ENCODE data around the gene PHB1. TPM values are rescaled to one million over a fixed set of nuclear protein-coding genes. Genes with fewer than 3 reads are reported as not detected.

Gene PHB1
- total and polyA plus RNA-seq, 5 donors from 2014 or later, result 47.8 to 160 (median 137) TPM

DNA sequence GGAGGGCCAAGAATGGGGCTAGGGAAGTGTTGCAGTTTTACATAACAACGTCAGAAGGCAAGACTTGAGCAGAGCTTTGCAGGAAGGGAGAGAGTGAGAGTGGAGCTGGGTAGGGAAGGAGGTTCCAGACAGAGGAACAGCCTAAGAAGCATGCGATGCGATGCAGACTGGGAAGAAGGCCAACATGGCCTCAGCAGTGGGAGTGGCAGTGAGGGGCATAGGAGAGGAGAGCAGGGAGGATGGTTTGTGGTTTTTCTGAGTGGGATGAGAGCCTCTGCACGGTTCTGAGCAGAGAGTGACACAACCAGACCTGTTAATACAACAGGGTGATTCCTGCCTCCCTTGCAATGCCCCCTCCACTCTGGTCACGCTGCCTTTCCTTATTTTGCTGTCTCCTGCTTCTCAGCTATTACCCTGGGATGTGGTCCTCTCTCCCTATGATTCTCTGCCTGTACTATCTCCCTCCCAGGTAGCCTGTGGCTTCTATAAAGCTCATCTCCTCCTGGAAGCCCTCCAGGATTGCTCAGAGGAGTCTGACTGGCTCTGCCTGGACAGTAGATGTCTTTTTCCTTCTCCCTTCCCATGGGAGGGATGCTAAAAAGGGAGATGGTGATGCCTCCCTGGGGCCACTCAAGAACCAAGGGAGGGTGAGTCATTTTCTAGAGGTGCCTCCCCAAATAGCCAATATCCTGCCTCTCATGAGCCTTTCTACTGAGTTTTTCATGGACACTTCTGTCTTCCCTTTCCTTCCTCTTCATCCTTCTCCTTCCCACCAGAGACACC, 41.7 kb upstream of the PHB1 start:
- Mint-ChIP-seq H3K27me3 (peaks cover 43% of the 10 kb centered on the region), H3K4me1 (peaks cover 0 to 5% (median 2%) of the 10 kb centered on the region in 4 donors), H3K36me3 (no peaks in the 10 kb centered on the region), H3K4me3 (no peak overlapping the region), H3K9me3 (peaks cover 0 to 2% (median 0%) of the 10 kb centered on the region in 7 donors), H3K27ac (no peak overlapping the region)
- H3K27ac ChIP-seq (ENCODE audit: insufficient read depth, low read length, poor library complexity, severe bottlenecking), result no peak overlapping the region
- H3K36me3 ChIP-seq (ENCODE audit: control insufficient read depth, insufficient read depth, low read length), result no peaks in the 10 kb centered on the region
- peaks cover 3% of the 10 kb centered on the region for H3K4me1 ChIP-seq (ENCODE audit: control insufficient read depth, insufficient read depth, low read length, poor library complexity, severe bottlenecking)
- no peaks in the 10 kb centered on the region for H3K9me3 ChIP-seq (ENCODE audit: control insufficient read depth in 2 of 2, low read length in 2 of 2)
- ATAC-seq (ENCODE audit: low read depth in 2 of 2) (no peak), DNase-seq (no peak)
- no peak overlapping the region for H3K4me3 ChIP-seq (ENCODE audit: low read depth, low read length)
- peaks cover 12% of the 10 kb centered on the region for H3K27me3 ChIP-seq (ENCODE audit: control insufficient read depth, insufficient read depth, low read length)

DNA sequence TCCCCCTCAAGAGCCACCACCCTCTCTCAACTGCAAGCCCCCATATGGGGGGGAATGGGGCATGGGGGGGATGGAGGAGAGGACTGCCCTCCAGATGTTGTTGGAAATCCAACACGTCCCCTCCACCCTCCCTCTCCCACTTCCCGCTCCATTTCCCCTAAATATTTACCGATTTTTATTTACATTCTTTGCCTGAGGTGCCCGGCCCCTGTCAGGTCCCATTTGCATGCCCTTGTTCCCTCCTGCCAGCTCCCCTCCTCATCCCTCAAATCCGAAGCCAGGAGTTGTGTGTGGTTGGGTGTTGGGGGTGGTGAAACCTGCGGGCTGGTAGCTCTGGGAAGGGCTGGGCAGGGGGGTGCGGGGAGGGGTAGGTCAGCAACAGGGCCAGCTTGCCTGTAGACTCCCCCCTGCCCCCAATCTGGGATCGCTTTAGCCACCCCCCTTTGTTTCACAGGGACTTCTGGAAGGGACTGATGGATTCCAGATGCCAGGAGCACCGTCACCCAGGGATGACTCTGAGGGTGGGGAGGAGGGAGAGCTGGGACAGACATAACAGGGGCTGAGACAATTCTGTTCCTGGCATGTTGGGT, 40.7 kb upstream of the PHB1 start:
- H3K4me1 Mint-ChIP-seq, result peaks cover 0 to 7% (median 3%) of the 10 kb centered on the region in 4 donors

DNA sequence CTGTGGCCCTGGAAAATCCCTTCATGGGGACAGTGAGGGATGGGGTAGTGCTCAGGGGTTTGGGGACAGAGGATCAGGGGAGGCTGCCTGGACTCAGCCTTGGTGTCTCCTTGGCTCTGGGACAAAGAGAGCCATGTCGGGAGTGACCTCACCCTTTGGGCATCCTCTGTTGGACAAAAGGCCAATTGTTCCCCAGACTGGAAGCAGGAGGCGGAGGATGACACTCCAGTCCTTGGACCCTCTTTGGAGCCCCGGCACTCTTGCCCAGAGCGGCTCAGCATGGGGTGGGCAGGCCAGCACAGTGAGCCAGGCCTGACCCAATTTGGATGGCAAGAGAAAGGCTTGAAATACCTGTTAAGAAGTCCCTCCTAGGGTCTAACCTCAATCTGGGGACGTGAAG, 39.4 kb upstream of the PHB1 start:
- peaks cover 3% of the 10 kb centered on the region for H3K4me1 ChIP-seq (ENCODE audit: control insufficient read depth, insufficient read depth, low read length, poor library complexity, severe bottlenecking)
- peaks cover 6% of the 10 kb centered on the region for H3K27me3 ChIP-seq (ENCODE audit: control insufficient read depth, insufficient read depth, low read length)
- peaks cover 0 to 2% (median 0%) of the 10 kb centered on the region in 7 donors for H3K9me3 Mint-ChIP-seq
- H3K36me3 Mint-ChIP-seq, result no peaks in the 10 kb centered on the region
- DNase-seq (no peak), ATAC-seq (ENCODE audit: low read depth in 2 of 2) (no peak)
- no peaks in the 10 kb centered on the region for H3K9me3 ChIP-seq (ENCODE audit: control insufficient read depth in 2 of 2, low read length in 2 of 2)
- no peaks in the 10 kb centered on the region for H3K36me3 ChIP-seq (ENCODE audit: control insufficient read depth, insufficient read depth, low read length)
- H3K27me3 Mint-ChIP-seq, result peaks cover 31% of the 10 kb centered on the region
- no peak overlapping the region for H3K4me3 ChIP-seq (ENCODE audit: low read depth, low read length)
- peaks cover 0 to 9% (median 4%) of the 10 kb centered on the region in 4 donors for H3K4me1 Mint-ChIP-seq
- H3K27ac Mint-ChIP-seq, result no peak overlapping the region
- H3K4me3 Mint-ChIP-seq, result no peak overlapping the region
- no peak overlapping the region for H3K27ac ChIP-seq (ENCODE audit: insufficient read depth, low read length, poor library complexity, severe bottlenecking)

More for the DNA sequence above, 40.7 kb upstream of the PHB1 start:
- Histone ChIP-seq H3K36me3 (ENCODE audit: control insufficient read depth, insufficient read depth, low read length) (no peaks in the 10 kb centered on the region), H3K27ac (ENCODE audit: insufficient read depth, low read length, poor library complexity, severe bottlenecking) (no peak overlapping the region), H3K4me1 (ENCODE audit: control insufficient read depth, insufficient read depth, low read length, poor library complexity, severe bottlenecking) (peaks cover 3% of the 10 kb centered on the region), H3K27me3 (ENCODE audit: control insufficient read depth, insufficient read depth, low read length) (peaks cover 7% of the 10 kb centered on the region), H3K9me3 (ENCODE audit: control insufficient read depth in 2 of 2, low read length in 2 of 2) (no peaks in the 10 kb centered on the region), H3K4me3 (ENCODE audit: low read depth, low read length) (no peak overlapping the region)
- Mint-ChIP-seq H3K36me3 (no peaks in the 10 kb centered on the region), H3K4me3 (no peak overlapping the region), H3K27me3 (peaks cover 43% of the 10 kb centered on the region), H3K9me3 (peaks cover 0 to 2% (median 0%) of the 10 kb centered on the region in 7 donors), H3K27ac (no peak overlapping the region)
- DNase-seq, result no peak
- no peak for ATAC-seq (ENCODE audit: low read depth in 2 of 2)

DNA sequence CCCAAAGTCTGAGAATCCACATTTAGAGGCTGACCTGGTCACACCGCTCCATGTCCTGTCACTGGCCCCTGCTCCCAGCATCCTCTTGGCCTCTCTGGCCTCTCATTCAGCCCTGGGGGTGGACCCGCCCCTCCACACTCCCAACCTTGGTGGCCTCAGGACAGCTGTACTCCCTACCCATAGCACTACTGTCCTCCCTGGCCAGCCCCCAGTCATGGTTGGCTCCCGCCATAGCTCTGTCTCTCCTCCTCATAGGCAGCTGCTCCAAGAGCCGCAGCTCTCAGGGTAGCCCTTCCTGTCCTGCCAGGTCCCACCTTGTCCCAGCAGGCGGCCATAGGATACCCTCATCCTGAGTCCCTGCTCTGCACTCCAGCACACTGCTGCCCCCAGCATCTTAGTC, 38.0 kb upstream of the PHB1 start:
- no peak for DNase-seq
- Mint-ChIP-seq H3K9me3 (peaks cover 0 to 2% (median 0%) of the 10 kb centered on the region in 7 donors), H3K4me1 (peaks cover 0 to 9% (median 2%) of the 10 kb centered on the region in 4 donors), H3K27me3 (peaks cover 29% of the 10 kb centered on the region), H3K36me3 (no peaks in the 10 kb centered on the region), H3K27ac (no peak overlapping the region), H3K4me3 (no peak overlapping the region)
- Histone ChIP-seq H3K9me3 (ENCODE audit: control insufficient read depth in 2 of 2, low read length in 2 of 2) (no peaks in the 10 kb centered on the region), H3K4me3 (ENCODE audit: low read depth, low read length) (no peak overlapping the region), H3K27ac (ENCODE audit: insufficient read depth, low read length, poor library complexity, severe bottlenecking) (no peak overlapping the region), H3K4me1 (ENCODE audit: control insufficient read depth, insufficient read depth, low read length, poor library complexity, severe bottlenecking) (peaks cover 3% of the 10 kb centered on the region), H3K27me3 (ENCODE audit: control insufficient read depth, insufficient read depth, low read length) (peaks cover 2% of the 10 kb centered on the region), H3K36me3 (ENCODE audit: control insufficient read depth, insufficient read depth, low read length) (no peaks in the 10 kb centered on the region)
- ATAC-seq (ENCODE audit: low read depth in 2 of 2), result no peak

DNA sequence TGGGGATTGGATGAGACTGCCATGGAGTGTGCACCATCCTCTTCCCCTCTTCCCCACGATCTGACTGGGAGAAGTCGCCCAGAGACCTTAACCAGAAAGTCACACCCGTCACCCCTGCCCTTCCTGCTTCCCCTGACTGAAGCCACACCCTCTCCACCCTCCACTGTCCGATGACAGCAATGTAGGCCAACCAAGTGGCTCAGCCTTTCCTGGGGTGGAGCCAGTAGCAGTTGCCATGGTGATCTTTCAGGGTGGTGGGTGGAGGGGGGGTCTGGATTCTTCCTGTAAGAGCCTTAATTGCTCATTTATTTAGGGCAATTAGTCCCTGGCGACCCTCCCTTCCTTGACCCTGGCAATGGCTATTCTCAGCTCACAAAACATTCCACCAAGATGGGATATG, 37.5 kb upstream of the PHB1 start:
- DNase-seq (peak in 1 of 3 donors; percentile 50), ATAC-seq (ENCODE audit: low read depth in 2 of 2) (no peak)
- H3K36me3 Mint-ChIP-seq, result no peaks in the 10 kb centered on the region
- H3K4me1 Mint-ChIP-seq, result peaks cover 0 to 9% (median 2%) of the 10 kb centered on the region in 4 donors
- no peak overlapping the region for H3K27ac Mint-ChIP-seq
- Histone ChIP-seq H3K36me3 (ENCODE audit: control insufficient read depth, insufficient read depth, low read length) (no peaks in the 10 kb centered on the region), H3K4me3 (ENCODE audit: low read depth, low read length) (no peak overlapping the region), H3K27ac (ENCODE audit: insufficient read depth, low read length, poor library complexity, severe bottlenecking) (no peak overlapping the region), H3K4me1 (ENCODE audit: control insufficient read depth, insufficient read depth, low read length, poor library complexity, severe bottlenecking) (peaks cover 3% of the 10 kb centered on the region), H3K27me3 (ENCODE audit: control insufficient read depth, insufficient read depth, low read length) (peaks cover 2% of the 10 kb centered on the region), H3K9me3 (ENCODE audit: control insufficient read depth in 2 of 2, low read length in 2 of 2) (no peaks in the 10 kb centered on the region)
- no peak overlapping the region for H3K4me3 Mint-ChIP-seq
- H3K9me3 Mint-ChIP-seq, result peaks cover 0 to 2% (median 0%) of the 10 kb centered on the region in 7 donors
- peaks cover 26% of the 10 kb centered on the region for H3K27me3 Mint-ChIP-seq

DNA sequence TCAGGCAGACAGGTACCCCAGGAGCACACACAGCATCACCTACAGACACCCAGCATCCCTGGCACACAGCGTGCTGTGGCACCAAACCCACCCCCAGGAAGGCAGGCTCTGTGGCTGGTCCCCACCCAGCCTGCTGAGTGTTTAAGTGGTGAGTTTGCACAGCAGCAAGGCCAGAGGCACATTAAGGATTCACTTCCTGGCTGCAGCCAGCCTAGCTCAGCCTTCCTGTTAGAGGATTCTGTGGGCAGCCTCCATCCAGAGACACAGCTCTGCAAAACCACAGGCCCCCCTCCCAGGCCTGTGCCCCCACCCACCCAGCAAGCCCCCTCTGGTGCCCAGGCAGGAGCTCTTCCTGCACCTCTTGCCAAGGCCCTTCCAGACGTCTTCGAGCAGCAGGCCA, 36.1 kb upstream of the PHB1 start:
- no peak for ATAC-seq (ENCODE audit: low read depth in 2 of 2)
- H3K4me1 Mint-ChIP-seq, result peaks cover 0 to 9% (median 2%) of the 10 kb centered on the region in 4 donors
- peaks cover 3% of the 10 kb centered on the region for H3K4me1 ChIP-seq (ENCODE audit: control insufficient read depth, insufficient read depth, low read length, poor library complexity, severe bottlenecking)
- no peaks in the 10 kb centered on the region for H3K27me3 ChIP-seq (ENCODE audit: control insufficient read depth, insufficient read depth, low read length)
- no peaks in the 10 kb centered on the region for H3K36me3 ChIP-seq (ENCODE audit: control insufficient read depth, insufficient read depth, low read length)
- DNase-seq, result peak in 1 of 3 donors; percentile 26
- H3K9me3 ChIP-seq (ENCODE audit: control insufficient read depth in 2 of 2, low read length in 2 of 2), result no peaks in the 10 kb centered on the region
- no peak overlapping the region for H3K27ac Mint-ChIP-seq
- H3K36me3 Mint-ChIP-seq, result no peaks in the 10 kb centered on the region
- peaks cover 21% of the 10 kb centered on the region for H3K27me3 Mint-ChIP-seq
- no peak overlapping the region for H3K4me3 Mint-ChIP-seq
- H3K9me3 Mint-ChIP-seq, result no peaks in the 10 kb centered on the region
- no peak overlapping the region for H3K27ac ChIP-seq (ENCODE audit: insufficient read depth, low read length, poor library complexity, severe bottlenecking)
- no peak overlapping the region for H3K4me3 ChIP-seq (ENCODE audit: low read depth, low read length)

DNA sequence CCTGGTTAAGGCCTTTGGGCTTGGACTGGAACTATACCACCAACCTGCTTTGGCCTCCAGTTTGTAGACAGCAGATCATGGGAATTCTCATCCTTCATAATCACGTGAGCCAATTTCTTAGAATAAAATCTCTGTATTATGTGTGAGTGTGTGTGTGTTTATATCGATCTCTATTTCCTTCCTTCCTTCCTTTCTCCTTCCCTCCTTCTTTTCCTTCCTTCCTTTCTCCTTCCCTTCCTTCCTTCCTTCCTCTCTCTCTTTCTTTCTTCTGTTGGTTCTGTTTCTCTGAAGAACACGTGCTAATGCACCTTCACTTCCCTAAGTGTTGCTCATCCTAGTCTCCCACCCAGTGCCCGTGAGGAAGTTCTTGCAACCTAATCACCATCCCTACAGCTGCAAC, 35.5 kb upstream of the PHB1 start:
- Mint-ChIP-seq H3K36me3 (no peaks in the 10 kb centered on the region), H3K4me1 (peaks cover 0 to 9% (median 2%) of the 10 kb centered on the region in 4 donors), H3K4me3 (no peak overlapping the region), H3K27me3 (peaks cover 19% of the 10 kb centered on the region), H3K9me3 (no peaks in the 10 kb centered on the region), H3K27ac (peak overlapping the region in 1 of 3 donors; percentile 48)
- Histone ChIP-seq H3K27me3 (ENCODE audit: control insufficient read depth, insufficient read depth, low read length) (no peaks in the 10 kb centered on the region), H3K9me3 (ENCODE audit: control insufficient read depth in 2 of 2, low read length in 2 of 2) (no peaks in the 10 kb centered on the region), H3K36me3 (ENCODE audit: control insufficient read depth, insufficient read depth, low read length) (no peaks in the 10 kb centered on the region), H3K4me1 (ENCODE audit: control insufficient read depth, insufficient read depth, low read length, poor library complexity, severe bottlenecking) (peaks cover 3% of the 10 kb centered on the region), H3K4me3 (ENCODE audit: low read depth, low read length) (no peak overlapping the region), H3K27ac (ENCODE audit: insufficient read depth, low read length, poor library complexity, severe bottlenecking) (no peak overlapping the region)
- ATAC-seq (ENCODE audit: low read depth in 2 of 2) (no peak), DNase-seq (no peak)
